Gastroesophageal sphincter (tissue), 3 donors: ENCODE data around the gene SNX32.

Source experiments
- CTCF ChIP-seq, 4 experiments: fragments of 200-600 bp in 2 of 4; fragments of 450-650 bp in 2 of 4; sonication (generic) in 1 of 4; IDR thresholded peaks; one replicate each; pipeline ENCODE4 v1.5.1; 2017 to 2019; ENCODE audit warnings: antibody characterized with exemption in 4 of 4, mild to moderate bottlenecking in 2 of 4, moderate library complexity in 2 of 4
- EP300 ChIP-seq: sonication (generic); formaldehyde crosslinking; IDR thresholded peaks from one replicate; pipeline ENCODE4 v1.6.1; 2017; ENCODE audit warnings: antibody characterized with exemption, mild to moderate bottlenecking

- no peak for TF ChIP-seq EP300
- no peak for TF ChIP-seq CTCF (IDR thresholded peaks at IDR 0.05)
Measured at GRCh38 chr11:65817312-65817834, 16.4 kb upstream of the SNX32 start.
